Nephron progenitor cell (in vitro differentiated cells): ENCODE measurements around the gene SLC37A2.

ENCODE experiments used
- DNase-seq: peaks from one replicate; pipeline ENCODE4 v3.0.0; 2021
- H3K27ac Mint-ChIP-seq: 2 replicates; pipeline ENCODE4 v1.8.0; 2021; ENCODE audit warnings: mild to moderate bottlenecking, moderate library complexity, mixed read lengths
- H3K27me3 Mint-ChIP-seq: 2 replicates; pipeline ENCODE4 v1.8.0; 2021; ENCODE audit warnings: mild to moderate bottlenecking, low read depth, mixed read lengths; ENCODE audit not compliant: poor library complexity
- H3K36me3 Mint-ChIP-seq: 2 replicates; pipeline ENCODE4 v1.8.0; 2021; ENCODE audit warnings: low read depth, mixed read lengths
- H3K4me1 Mint-ChIP-seq: 2 replicates; pipeline ENCODE4 v1.8.0; 2021; ENCODE audit warnings: mixed read lengths
- H3K4me3 Mint-ChIP-seq: 2 replicates; pipeline ENCODE4 v1.8.0; 2021; ENCODE audit warnings: mild to moderate bottlenecking, moderate library complexity, mixed read lengths
- H3K9me3 Mint-ChIP-seq: 2 replicates; pipeline ENCODE4 v1.8.0; 2021; ENCODE audit warnings: mild to moderate bottlenecking, moderate library complexity, mixed read lengths
- TF ChIP-seq, protein P1 (sequence below): fragments of 200-600 bp; sonication (generic); IDR thresholded peaks from 2 replicates; pipeline ENCODE4 v1.5.0; 2021; ENCODE audit warnings: antibody characterized with exemption

The SLC37A2 gene

DNA sequence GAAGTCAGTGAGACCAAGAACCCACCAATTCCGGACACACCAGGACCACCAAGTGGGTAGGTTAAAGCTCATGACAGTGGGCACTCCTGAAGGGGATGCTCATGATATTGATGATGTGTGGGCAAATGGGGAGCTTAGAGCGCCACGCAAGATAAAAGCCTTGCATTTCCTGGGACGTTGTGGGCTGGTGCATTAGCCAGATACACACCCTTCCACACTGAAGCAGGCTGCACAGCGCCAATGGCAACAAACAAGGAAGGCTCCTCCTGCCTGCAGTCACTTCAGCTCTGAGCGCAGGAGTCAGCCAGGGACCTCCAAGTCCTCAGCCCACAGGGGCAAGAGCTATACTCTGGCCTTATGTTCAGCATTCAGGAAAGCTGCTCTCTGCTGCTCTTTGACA lies 27.7 kb downstream of the SLC37A2 start:
- TF ChIP-seq, protein P1, sequence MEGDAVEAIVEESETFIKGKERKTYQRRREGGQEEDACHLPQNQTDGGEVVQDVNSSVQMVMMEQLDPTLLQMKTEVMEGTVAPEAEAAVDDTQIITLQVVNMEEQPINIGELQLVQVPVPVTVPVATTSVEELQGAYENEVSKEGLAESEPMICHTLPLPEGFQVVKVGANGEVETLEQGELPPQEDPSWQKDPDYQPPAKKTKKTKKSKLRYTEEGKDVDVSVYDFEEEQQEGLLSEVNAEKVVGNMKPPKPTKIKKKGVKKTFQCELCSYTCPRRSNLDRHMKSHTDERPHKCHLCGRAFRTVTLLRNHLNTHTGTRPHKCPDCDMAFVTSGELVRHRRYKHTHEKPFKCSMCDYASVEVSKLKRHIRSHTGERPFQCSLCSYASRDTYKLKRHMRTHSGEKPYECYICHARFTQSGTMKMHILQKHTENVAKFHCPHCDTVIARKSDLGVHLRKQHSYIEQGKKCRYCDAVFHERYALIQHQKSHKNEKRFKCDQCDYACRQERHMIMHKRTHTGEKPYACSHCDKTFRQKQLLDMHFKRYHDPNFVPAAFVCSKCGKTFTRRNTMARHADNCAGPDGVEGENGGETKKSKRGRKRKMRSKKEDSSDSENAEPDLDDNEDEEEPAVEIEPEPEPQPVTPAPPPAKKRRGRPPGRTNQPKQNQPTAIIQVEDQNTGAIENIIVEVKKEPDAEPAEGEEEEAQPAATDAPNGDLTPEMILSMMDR: no peak
- peaks cover 30% of the 10 kb centered on the region for H3K4me1 Mint-ChIP-seq
- DNase-seq: no peak
- H3K27me3 Mint-ChIP-seq: peaks cover 18% of the 10 kb centered on the region
- no peak overlapping the region for H3K4me3 Mint-ChIP-seq
- H3K9me3 Mint-ChIP-seq: no peaks in the 10 kb centered on the region
- peaks cover 1% of the 10 kb centered on the region for H3K36me3 Mint-ChIP-seq
- no peak overlapping the region for H3K27ac Mint-ChIP-seq

DNA sequence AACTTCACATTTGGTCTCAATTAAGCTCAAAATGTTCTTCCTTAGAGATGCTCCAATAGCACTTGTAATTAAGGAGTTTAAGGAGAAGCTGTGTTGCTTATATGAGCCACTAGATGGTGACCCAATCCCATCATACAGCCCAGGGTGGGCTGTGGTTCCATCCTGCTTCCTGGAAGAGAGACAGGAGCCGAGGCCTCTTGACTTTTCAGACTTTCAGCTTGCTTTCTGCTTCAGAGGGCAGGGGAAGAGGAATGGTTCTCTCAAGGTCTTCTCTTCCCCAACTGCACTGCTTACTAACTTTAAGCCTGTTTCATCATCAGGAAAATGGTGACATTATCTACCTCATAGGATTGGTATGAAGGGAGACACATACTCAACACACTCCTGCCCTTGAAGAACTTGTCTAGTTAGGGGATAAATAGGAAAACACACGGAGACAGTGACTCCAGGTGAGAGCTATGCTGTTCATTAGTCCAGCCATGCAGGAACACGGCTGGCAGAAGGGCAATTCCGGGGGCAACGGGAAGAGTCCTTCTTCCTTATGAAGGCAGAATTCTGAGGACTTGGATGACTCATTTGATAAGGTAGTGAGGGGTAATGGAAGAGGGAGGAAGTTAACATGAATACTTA lies 28.3 kb downstream of the SLC37A2 start:
- Mint-ChIP-seq H3K27ac (no peak overlapping the region), H3K27me3 (peaks cover 14% of the 10 kb centered on the region), H3K4me3 (no peak overlapping the region), H3K9me3 (no peaks in the 10 kb centered on the region), H3K36me3 (peaks cover 7% of the 10 kb centered on the region), H3K4me1 (peaks cover 30% of the 10 kb centered on the region)
- DNase-seq: peak; percentile 56
- TF ChIP-seq, protein P1: peak; percentile 90

DNA sequence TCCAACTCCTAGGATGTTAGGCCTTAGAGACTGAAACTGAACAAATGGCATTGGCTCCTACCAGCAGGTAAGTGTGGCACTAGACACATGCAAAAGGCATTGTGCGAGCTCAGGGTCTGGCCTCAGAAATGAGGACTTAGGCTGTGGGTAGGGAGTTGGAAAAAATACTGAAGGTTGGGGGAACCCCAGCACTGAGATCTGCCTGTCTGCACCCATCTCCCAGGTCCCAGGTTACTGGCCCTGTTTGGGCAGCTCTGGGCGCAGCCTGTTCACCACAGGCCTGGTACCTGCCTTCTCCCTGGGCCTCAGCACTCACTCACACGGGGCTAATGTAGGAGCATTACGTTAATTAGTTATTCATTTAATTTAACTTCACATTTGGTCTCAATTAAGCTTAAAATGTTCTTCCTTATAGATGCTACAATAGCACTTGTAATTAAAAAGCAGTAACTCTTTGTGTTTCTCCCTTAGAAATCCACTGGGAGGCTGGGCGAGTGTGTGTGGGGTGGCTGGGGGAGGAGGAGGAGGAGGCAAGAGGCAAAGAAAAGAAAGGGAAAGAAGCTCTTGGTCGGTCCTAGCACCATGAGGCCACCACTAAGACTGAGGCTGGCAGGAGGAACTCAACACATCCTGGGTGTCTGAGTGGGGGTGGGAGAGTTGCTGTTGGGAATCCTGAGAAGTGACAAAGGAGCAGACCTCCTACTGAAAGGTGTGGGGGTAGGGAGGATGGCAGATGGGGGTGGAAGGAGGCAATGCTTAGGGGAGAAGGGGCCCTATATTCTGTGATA lies 29.0 kb downstream of the SLC37A2 start:
- Mint-ChIP-seq H3K9me3 (no peaks in the 10 kb centered on the region), H3K4me3 (no peak overlapping the region), H3K27me3 (peaks cover 9% of the 10 kb centered on the region), H3K27ac (no peak overlapping the region), H3K36me3 (peaks cover 14% of the 10 kb centered on the region), H3K4me1 (peaks cover 30% of the 10 kb centered on the region)
- TF ChIP-seq, protein P1: no peak
- no peak for DNase-seq

DNA sequence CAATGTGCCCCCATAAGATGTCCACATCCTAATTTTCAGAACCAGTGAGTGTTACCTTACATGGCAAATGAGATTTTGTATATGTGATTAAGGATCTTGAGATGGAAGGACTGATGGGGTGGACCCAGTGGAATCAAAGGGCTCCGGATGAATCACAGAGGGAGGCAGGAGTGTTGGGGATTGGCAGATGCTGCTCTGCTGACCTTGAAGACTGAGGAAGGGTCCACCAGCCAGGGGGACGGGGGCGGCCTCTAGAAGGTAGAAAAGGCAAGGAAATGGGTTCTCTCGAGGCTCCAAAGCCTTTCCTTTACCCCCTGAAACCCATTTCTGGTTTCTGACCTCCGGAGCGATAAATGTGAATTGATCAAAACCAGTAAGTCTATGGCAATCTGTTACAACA lies 29.6 kb downstream of the SLC37A2 start:
- Mint-ChIP-seq H3K9me3 (no peaks in the 10 kb centered on the region), H3K27ac (no peak overlapping the region), H3K36me3 (peaks cover 20% of the 10 kb centered on the region), H3K27me3 (peaks cover 9% of the 10 kb centered on the region), H3K4me1 (peaks cover 30% of the 10 kb centered on the region), H3K4me3 (no peak overlapping the region)
- DNase-seq: no peak
- TF ChIP-seq, protein P1: no peak

DNA sequence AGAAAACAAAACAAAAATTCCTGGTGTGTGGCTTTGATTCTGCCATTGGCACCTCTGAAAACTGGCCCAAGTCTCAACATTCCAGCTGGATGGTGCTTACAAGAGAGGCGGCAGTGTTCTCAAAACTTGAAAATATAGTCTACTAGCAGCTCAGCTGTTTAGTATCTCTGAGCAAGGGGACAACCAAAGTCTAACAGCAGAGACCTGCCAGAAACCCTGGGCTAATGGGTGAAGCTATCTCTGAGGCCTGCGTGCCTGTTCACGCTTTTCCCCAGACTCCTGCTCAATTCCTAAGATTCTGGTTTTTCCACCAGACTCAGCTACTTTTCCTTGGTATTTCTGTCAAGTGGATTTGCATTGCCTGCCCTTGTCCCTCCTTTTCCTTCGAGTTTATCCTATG lies 30.4 kb downstream of the SLC37A2 start:
- peaks cover 30% of the 10 kb centered on the region for H3K4me1 Mint-ChIP-seq
- peaks cover 28% of the 10 kb centered on the region for H3K36me3 Mint-ChIP-seq
- H3K27me3 Mint-ChIP-seq: peaks cover 4% of the 10 kb centered on the region
- no peak for DNase-seq
- TF ChIP-seq, protein P1: no peak
- no peaks in the 10 kb centered on the region for H3K9me3 Mint-ChIP-seq
- H3K4me3 Mint-ChIP-seq: no peak overlapping the region
- no peak overlapping the region for H3K27ac Mint-ChIP-seq
